Rectal smooth muscle tissue (tissue), 1 donor: ENCODE results near the gene PRODH2.

ENCODE experiments used
- H3K27ac ChIP-seq: one replicate; pipeline ENCODE4 v1.7.0; 2013; ENCODE audit warnings: low read depth, low read length, inconsistent platforms
- H3K27me3 ChIP-seq: one replicate; pipeline ENCODE4 v1.7.0; 2013; ENCODE audit warnings: low read length; ENCODE audit not compliant: control insufficient read depth, insufficient read depth
- H3K36me3 ChIP-seq: one replicate; pipeline ENCODE4 v1.7.0; 2013; ENCODE audit warnings: low read length; ENCODE audit not compliant: control insufficient read depth, insufficient read depth
- H3K4me1 ChIP-seq: one replicate; pipeline ENCODE4 v1.7.0; 2013; ENCODE audit warnings: low read length; ENCODE audit not compliant: control insufficient read depth, insufficient read depth
- H3K4me3 ChIP-seq: one replicate; pipeline ENCODE4 v1.7.0; 2013; ENCODE audit warnings: low read length
- H3K9ac ChIP-seq: one replicate; pipeline ENCODE4 v1.7.0; 2013; ENCODE audit warnings: low read length

The PRODH2 gene

DNA sequence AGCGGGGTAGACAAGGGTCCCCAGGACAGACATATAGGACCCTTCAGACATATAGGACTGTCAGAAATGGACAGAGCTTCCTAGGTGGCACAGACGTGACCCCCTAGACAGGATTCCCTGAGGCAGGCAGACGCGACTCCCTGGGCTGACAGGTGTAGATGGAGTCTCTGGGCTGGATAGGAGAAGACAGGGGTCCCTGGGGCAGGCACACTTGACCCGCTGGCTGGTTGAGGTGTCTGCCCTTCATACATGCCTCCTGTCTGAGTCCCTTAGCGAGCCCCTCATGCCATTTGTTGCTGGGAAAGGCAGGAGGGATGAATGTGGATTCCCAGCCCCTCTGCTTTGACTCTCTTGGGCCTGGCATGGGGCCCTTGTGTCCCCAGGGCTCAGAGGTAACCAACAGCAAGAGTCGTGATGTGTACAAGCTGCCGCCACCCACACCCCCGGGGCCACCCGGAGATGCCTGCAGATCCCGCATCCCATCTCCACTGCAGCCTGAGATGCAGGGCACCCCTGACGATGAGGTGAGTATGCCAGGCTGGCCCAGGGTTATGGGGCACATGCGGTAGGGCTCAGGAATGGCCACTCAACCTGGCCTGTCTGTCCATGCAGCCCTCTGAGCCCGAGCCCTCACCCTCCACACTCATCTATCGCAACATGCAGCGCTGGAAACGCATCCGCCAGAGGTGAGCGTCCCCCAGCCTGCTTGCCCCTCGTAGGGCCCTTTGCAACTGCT lies 58.8 kb downstream of the PRODH2 start:
- Histone ChIP-seq H3K4me3 (no peak overlapping the region), H3K36me3 (peaks cover 18% of the 10 kb centered on the region), H3K27me3 (no peaks in the 10 kb centered on the region), H3K9ac (peak overlapping the region; percentile 17), H3K27ac (peak overlapping the region; percentile 99), H3K4me1 (peaks cover 19% of the 10 kb centered on the region)

DNA sequence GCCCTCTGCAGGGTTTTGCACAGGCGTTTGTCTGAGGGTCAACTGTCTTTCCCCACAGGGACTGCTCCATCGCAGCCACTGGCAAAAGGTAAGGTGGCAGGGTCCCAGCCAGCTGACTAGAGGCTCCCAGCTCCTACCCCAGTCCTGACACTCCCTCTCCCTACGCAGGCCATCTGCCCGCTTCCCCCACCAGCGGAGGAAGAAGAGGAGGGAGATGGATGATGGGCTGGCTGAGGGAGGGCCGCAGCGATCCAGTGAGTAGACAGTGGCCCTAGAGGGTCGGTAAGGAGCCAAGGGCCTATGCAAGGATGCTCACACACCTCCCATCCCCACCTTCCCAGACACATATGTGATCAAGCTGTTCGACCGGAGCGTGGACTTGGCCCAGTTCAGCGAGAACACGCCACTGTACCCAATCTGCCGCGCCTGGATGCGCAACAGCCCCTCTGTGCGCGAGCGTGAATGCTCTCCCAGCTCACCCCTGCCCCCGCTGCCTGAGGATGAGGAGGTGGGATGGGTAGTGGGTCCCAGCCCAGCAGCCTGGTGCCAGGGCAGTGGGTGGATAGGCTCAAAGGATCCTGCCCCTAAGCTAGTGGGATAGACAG lies 59.8 kb downstream of the PRODH2 start:
- no peak overlapping the region for H3K27ac ChIP-seq

DNA sequence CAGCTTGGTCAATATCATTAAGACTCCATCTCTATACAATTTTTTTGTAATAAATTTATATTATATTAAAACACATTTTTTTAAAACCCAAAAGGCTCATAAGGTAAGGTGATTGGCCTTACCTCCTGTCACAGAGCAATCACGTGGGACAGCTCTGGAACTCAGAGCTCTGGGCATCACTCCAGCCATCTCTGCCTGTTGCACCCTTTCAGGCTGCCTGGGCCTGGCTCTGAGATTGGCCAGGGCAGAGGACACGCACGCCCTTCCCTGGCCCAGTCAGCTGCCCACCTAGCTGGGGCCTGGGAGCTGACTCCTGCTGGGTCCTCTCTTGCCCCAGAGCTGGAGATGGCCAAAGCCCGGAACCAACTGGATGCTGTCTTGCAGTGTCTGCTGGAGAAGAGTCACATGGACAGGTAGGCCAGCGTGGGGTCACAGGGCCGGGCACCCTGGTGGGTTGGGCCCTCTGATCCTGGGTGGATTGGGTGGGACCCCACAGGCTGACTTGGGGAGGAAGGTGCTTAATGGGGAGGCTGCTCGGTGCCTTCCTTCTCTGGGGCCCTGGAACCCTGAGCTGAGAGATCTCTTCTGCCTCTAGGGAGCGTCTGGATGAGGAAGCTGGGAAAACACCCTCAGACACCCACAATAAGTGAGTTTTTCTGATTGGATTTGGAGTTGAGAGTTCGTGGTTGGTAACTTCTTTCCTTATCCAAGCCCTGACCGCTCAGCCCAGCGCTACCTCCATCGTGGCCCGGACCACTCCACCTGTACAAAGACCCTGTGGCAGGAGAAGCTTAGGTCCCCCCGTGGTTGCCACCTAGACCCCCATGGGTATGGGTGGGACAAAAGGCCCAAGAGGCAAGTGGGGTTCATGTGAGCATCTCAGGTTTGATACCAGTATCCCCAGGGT lies 60.6 kb downstream of the PRODH2 start:
- Histone ChIP-seq H3K36me3 (peaks cover 18% of the 10 kb centered on the region), H3K27me3 (no peaks in the 10 kb centered on the region), H3K9ac (no peak overlapping the region), H3K27ac (no peak overlapping the region), H3K4me1 (peaks cover 18% of the 10 kb centered on the region), H3K4me3 (no peak overlapping the region)

More for the DNA sequence above, 59.8 kb downstream of the PRODH2 start:
- H3K27me3 ChIP-seq, result no peaks in the 10 kb centered on the region
- no peak overlapping the region for H3K9ac ChIP-seq
- H3K4me3 ChIP-seq, result no peak overlapping the region
- peaks cover 19% of the 10 kb centered on the region for H3K4me1 ChIP-seq
- H3K36me3 ChIP-seq, result peaks cover 18% of the 10 kb centered on the region

DNA sequence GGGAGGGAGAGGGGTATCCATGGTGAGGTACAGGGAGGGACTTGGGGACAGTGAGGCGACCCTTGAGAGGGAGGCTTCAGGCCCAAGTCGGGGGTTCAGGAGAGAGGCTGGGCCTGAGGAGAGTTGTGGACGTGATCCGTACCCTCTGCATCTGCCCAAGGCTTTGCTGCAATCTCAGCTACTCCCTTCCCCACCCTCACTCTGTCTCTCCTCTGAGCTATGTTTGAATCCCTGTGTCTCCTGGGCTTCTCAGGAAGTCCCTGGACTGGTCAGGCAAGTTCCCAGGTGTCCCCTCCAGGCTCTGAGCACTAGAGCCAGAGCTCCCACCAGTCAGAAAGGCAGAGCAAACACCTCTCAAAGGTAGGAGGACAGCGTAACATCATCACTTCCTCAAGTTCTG lies 62.5 kb downstream of the PRODH2 start:
- peaks cover 19% of the 10 kb centered on the region for H3K4me1 ChIP-seq
- H3K27me3 ChIP-seq, result no peaks in the 10 kb centered on the region
- no peak overlapping the region for H3K4me3 ChIP-seq
- H3K36me3 ChIP-seq, result peaks cover 18% of the 10 kb centered on the region
- no peak overlapping the region for H3K27ac ChIP-seq
- H3K9ac ChIP-seq, result no peak overlapping the region
